Caco-2 (cell line): Measurements from ENCODE around the gene CHEK2. TPM values are rescaled to one million over a fixed set of nuclear protein-coding genes. Genes with fewer than 3 reads are reported as not detected.

ENCODE experiments used
- BruUV-seq: library from RNA; stranded (reverse); fragments of 400-500 nt; replicated peaks from 2 replicates; lab custom pipeline; 2021; lab: Mats Ljungman, UMichigan
- CTCF ChIA-PET: fragments of 300-600 bp; sonication (Branson Sonifier 250); formaldehyde crosslinking; loops from one replicate; lab custom pipeline; 2022; ENCODE audit warnings: antibody characterized with exemption; lab: Charles Lee
- POLR2A ChIA-PET: fragments of 300-600 bp; sonication (Branson Sonifier 250); formaldehyde crosslinking; loops from one replicate; lab custom pipeline; 2022; ENCODE audit warnings: antibody characterized with exemption; lab: Charles Lee
- DNase-seq, 2 experiments: peaks; one replicate each; pipeline versions ENCODE4 v3.0.0 to v3.0.0-alpha.2; 2020 to 2022
- H3K27me3 ChIP-seq: replicated peaks from 2 replicates; pipeline ENCODE4 v1.6.0; 2011; ENCODE audit warnings: low read length; ENCODE audit not compliant: control insufficient read depth, insufficient read depth
- H3K36me3 ChIP-seq: 2 replicates; pipeline ENCODE4 v1.5.1; 2011; ENCODE audit warnings: low read length; ENCODE audit not compliant: control insufficient read depth, insufficient read depth
- H3K4me1 ChIP-seq: fragments of 250-450 bp; sonication (Bioruptor Pico); 2 replicates; pipeline ENCODE4 v1.5.1; 2020; ENCODE audit warnings: mild to moderate bottlenecking
- H3K4me3 ChIP-seq: 2 replicates; pipeline ENCODE4 v1.5.1; 2011; ENCODE audit warnings: low read depth, mild to moderate bottlenecking, control low read depth, low read length
- H3K9me3 ChIP-seq: fragments of 250-450 bp; sonication (Bioruptor Pico); 2 replicates; pipeline ENCODE4 v1.5.1; 2020; ENCODE audit warnings: mild to moderate bottlenecking, moderate library complexity
- H3K27ac Mint-ChIP-seq: one replicate; pipeline ENCODE4 v1.8.0; 2022; ENCODE audit warnings: mixed read lengths; ENCODE audit not compliant: unreplicated experiment
- H3K27me3 Mint-ChIP-seq: one replicate; pipeline ENCODE4 v1.8.0; 2022; ENCODE audit warnings: mixed read lengths; ENCODE audit not compliant: insufficient read depth, unreplicated experiment
- H3K36me3 Mint-ChIP-seq: one replicate; pipeline ENCODE4 v1.8.0; 2022; ENCODE audit warnings: mild to moderate bottlenecking, mixed read lengths; ENCODE audit not compliant: insufficient read depth, unreplicated experiment
- H3K4me1 Mint-ChIP-seq: one replicate; pipeline ENCODE4 v1.8.0; 2022; ENCODE audit warnings: low read depth, mixed read lengths; ENCODE audit not compliant: unreplicated experiment
- H3K4me3 Mint-ChIP-seq: one replicate; pipeline ENCODE4 v1.8.0; 2022; ENCODE audit warnings: mild to moderate bottlenecking, moderate library complexity, mixed read lengths; ENCODE audit not compliant: unreplicated experiment
- H3K9me3 Mint-ChIP-seq: one replicate; pipeline ENCODE4 v1.8.0; 2022; ENCODE audit warnings: mixed read lengths; ENCODE audit not compliant: unreplicated experiment
- CTCF ChIP-seq, 2 experiments: fragments of 200-600 bp in 1 of 2; IDR thresholded peaks; 1 replicate in 1 of 2; 2 replicates in 1 of 2; pipeline versions ENCODE4 v1.5.1 to v1.8.0; 2011 to 2022; ENCODE audit warnings: antibody characterized with exemption in 1 of 2, control low read depth in 1 of 2, inconsistent platforms in 1 of 2, low read depth in 1 of 2, low read length in 1 of 2, mild to moderate bottlenecking in 1 of 2, moderate library complexity in 1 of 2; ENCODE audit not compliant: insufficient read depth in 1 of 2, severe bottlenecking in 1 of 2, unreplicated experiment in 1 of 2
- intact Hi-C: fragments of 100-400 bp; cut with micrococcal nuclease; formaldehyde crosslinking; loops from one replicate; pipeline ENCODE4 v1.10.0; 2022; ENCODE audit not compliant: unreplicated experiment
- total RNA-seq: library from RNA; stranded (reverse); gene quantifications from 2 replicates; pipeline ENCODE4 v1.2.3, GENCODE V29; 2022

The CHEK2 gene
- total RNA-seq, 1 experiment from 2014 or later, result 38.0 TPM

DNA sequence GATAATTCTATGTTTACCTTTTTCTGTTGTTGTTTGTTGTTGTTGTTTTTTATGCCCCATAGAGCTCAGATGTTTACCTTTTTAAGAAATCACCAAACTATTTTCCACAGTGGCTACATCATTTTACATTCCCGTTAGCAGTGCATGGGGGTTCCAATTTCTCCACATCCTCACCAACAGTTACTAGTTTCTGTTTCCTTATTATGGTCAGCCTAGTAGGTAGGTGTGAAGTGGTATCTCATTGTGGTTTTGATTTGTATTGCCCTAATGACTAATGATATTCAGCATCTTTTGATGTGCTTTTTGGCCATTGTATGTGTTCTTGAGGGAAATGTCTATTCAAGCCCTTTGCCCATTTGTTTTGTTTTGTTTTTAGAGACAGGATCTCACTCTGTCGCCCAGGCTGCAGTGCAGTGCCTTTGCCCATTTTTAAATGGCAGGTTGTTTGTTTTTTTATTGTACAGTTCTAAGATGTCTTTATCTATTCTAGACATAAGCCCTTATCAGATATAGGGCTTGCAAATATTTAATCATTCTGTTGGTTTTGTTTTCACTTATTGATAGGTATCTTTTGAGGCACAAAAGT lies 27.5 kb downstream of the CHEK2 start:
- intact Hi-C loops, result no loop called here
- no peaks in the 10 kb centered on the region for H3K27me3 ChIP-seq
- POLR2A ChIA-PET, result no interaction called here
- BruUV-seq, result no TSS peak
- no peaks in the 10 kb centered on the region for H3K27me3 Mint-ChIP-seq
- peaks cover 27% of the 10 kb centered on the region for H3K36me3 Mint-ChIP-seq
- TF ChIP-seq CTCF (IDR thresholded peaks at IDR 0.05; ENCODE audit: insufficient read depth in 1 of 2, low read depth in 1 of 2, low read length in 1 of 2, severe bottlenecking in 1 of 2, unreplicated experiment in 1 of 2), result no peak
- CTCF ChIA-PET, result no interaction called here
- H3K9me3 ChIP-seq, result no peaks in the 10 kb centered on the region
- H3K4me3 ChIP-seq, result no peak overlapping the region
- H3K9me3 Mint-ChIP-seq, result no peaks in the 10 kb centered on the region
- DNase-seq, result no peak
- no peaks in the 10 kb centered on the region; the same call in 1 of the 2 replicates for H3K36me3 ChIP-seq
- H3K4me1 ChIP-seq, result peaks cover 7% of the 10 kb centered on the region; the same call in 1 of the 2 replicates
- no peak overlapping the region for H3K4me3 Mint-ChIP-seq
- peaks cover 10% of the 10 kb centered on the region for H3K4me1 Mint-ChIP-seq
- H3K27ac Mint-ChIP-seq, result no peak overlapping the region

DNA sequence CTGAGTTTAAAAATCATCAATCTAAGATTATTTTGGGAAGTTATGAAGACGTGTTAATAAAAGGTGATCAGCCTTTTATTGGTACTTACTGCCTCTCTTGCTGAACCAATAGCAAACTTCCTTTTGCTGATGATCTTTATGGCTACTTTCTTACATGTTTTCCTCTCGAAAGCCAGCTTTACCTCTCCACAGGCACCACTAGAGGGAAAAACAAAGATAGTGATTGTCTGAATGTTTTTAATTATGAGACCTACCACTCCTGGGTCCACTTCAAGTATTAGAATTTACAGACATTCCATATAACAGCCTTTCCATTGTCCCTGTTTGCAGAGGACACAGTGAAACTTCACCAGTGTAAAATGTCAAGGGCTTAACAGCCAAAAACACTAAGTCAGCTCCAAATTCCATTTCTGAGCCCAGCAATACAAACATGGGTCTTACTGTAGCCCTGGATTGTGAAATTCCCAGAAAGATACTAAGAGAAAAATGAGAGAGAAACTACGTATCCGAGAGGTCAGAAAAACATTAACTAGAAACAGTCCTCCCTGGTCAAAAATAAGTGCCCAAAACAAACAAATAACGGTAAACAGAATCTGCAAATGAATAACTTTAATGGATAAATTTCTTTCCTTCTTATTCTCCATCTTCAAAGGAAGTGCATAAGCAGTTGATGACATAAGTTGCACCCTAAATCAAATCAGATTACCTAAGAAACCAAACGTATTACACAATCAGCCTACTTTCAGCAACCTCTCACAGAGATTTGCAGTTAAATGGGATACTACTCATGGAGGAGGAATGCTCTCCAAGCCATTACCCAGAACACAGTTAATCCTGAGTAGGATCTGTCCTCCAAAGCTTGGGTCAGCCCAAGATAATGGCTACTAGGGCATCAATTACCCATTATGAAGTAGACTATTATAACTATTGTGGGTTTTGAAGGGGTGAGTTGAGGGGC lies 29.5 kb downstream of the CHEK2 start:
- ChIA-PET CTCF (no interaction called here), POLR2A (interaction anchor here (1.2 kb wide), 1 partner anchor 29 kb away, joined by 3 read pairs; no protein-coding TSS in a partner anchor)
- Mint-ChIP-seq H3K4me3 (peak overlapping the region; percentile 19), H3K27me3 (no peaks in the 10 kb centered on the region), H3K4me1 (peaks cover 10% of the 10 kb centered on the region), H3K9me3 (no peaks in the 10 kb centered on the region), H3K27ac (peak overlapping the region; percentile 48), H3K36me3 (peaks cover 35% of the 10 kb centered on the region)
- DNase-seq, result peak in 1 of 2 experiments; percentile 25
- no TSS peak for BruUV-seq
- TF ChIP-seq CTCF (IDR thresholded peaks at IDR 0.05; ENCODE audit: insufficient read depth in 1 of 2, low read depth in 1 of 2, low read length in 1 of 2, severe bottlenecking in 1 of 2, unreplicated experiment in 1 of 2), result peak in 1 of 2 experiments; percentile 11
- Histone ChIP-seq H3K4me1 (peaks cover 7% of the 10 kb centered on the region; the same call in 1 of the 2 replicates), H3K4me3 (no peak overlapping the region), H3K27me3 (no peaks in the 10 kb centered on the region), H3K9me3 (no peaks in the 10 kb centered on the region), H3K36me3 (peaks cover 1% of the 10 kb centered on the region)
- intact Hi-C loops, result no loop called here

DNA sequence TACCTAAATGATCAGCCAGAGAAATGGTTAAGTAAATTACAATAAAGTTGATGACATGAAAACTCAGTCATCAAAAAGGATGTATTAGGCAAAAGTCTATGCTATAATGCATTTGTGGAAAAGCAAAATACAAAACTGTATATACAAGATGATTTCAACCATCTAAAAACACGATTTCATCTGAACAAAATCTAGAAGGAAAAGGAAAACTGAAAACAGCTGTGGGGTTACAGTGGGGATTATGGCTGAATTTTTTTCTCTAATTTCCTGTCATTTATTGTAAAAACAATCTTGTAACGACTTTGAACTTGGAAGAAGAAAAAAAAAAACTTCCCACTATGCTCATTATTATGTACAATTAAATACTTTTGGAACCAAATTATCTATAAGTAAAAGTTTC lies 30.3 kb downstream of the CHEK2 start:
- H3K4me3 ChIP-seq, result no peak overlapping the region
- Mint-ChIP-seq H3K4me3 (no peak overlapping the region), H3K27ac (no peak overlapping the region), H3K4me1 (peaks cover 10% of the 10 kb centered on the region), H3K27me3 (no peaks in the 10 kb centered on the region), H3K9me3 (no peaks in the 10 kb centered on the region), H3K36me3 (peaks cover 35% of the 10 kb centered on the region)
- H3K27me3 ChIP-seq, result no peaks in the 10 kb centered on the region
- CTCF ChIA-PET, result no interaction called here
- H3K4me1 ChIP-seq, result peaks cover 7% of the 10 kb centered on the region; the same call in 1 of the 2 replicates
- H3K36me3 ChIP-seq, result peaks cover 1% of the 10 kb centered on the region
- POLR2A ChIA-PET, result interaction anchor here (1.2 kb wide), 1 partner anchor 30 kb away, joined by 3 read pairs; no protein-coding TSS in a partner anchor
- BruUV-seq, result no TSS peak
- TF ChIP-seq CTCF (IDR thresholded peaks at IDR 0.05; ENCODE audit: insufficient read depth in 1 of 2, low read depth in 1 of 2, low read length in 1 of 2, severe bottlenecking in 1 of 2, unreplicated experiment in 1 of 2), result no peak
- intact Hi-C loops, result no loop called here
- H3K9me3 ChIP-seq, result no peaks in the 10 kb centered on the region
- DNase-seq, result no peak
